BJ (cell line): ENCODE results near the gene LMO1. TPM values are rescaled to one million over a fixed set of nuclear protein-coding genes. Genes with fewer than 3 reads are reported as not detected.

Experiments used
- CTCF ChIA-PET: fragments of 350-600 bp; formaldehyde crosslinking; extraction: SDS; loops from one replicate; lab custom pipeline; 2021; ENCODE audit warnings: antibody characterized with exemption, inconsistent platforms; lab: Yijun Ruan, JAX
- POLR2A ChIA-PET: fragments of 300-600 bp; sonication (Branson Sonifier 250); formaldehyde crosslinking; extraction: SDS; loops from one replicate; lab custom pipeline; 2021; ENCODE audit warnings: antibody characterized with exemption; lab: Charles Lee
- DNase-seq: peaks from one replicate; pipeline ENCODE4 v3.0.0-alpha.2; 2011; ENCODE audit warnings: low read depth
- H3K27me3 ChIP-seq: 2 replicates; pipeline ENCODE4 v1.6.0; 2011; ENCODE audit warnings: low read length; ENCODE audit not compliant: control insufficient read depth, insufficient read depth
- H3K36me3 ChIP-seq: 2 replicates; pipeline ENCODE4 v1.5.1; 2011; ENCODE audit warnings: low read length; ENCODE audit not compliant: control insufficient read depth, insufficient read depth
- H3K4me3 ChIP-seq: 2 replicates; pipeline ENCODE4 v1.5.1; 2011; ENCODE audit warnings: low read depth, mild to moderate bottlenecking, control low read depth, low read length
- polyA plus RNA-seq: library from polyadenylated mRNA; depleted of rRNA; stranded (reverse); fragments of >200 nt; gene quantifications from 2 replicates; pipeline ENCODE4 v1.2.3, GENCODE V29; 2011
- TF ChIP-seq, protein P1 (sequence below): IDR thresholded peaks from 2 replicates; pipeline ENCODE4 v1.5.1; 2011; ENCODE audit warnings: low read depth, mild to moderate bottlenecking, control low read depth, inconsistent platforms, low read length, moderate library complexity; ENCODE audit not compliant: insufficient read depth

The LMO1 gene
- polyA plus RNA-seq, 1 experiment: not detected

DNA sequence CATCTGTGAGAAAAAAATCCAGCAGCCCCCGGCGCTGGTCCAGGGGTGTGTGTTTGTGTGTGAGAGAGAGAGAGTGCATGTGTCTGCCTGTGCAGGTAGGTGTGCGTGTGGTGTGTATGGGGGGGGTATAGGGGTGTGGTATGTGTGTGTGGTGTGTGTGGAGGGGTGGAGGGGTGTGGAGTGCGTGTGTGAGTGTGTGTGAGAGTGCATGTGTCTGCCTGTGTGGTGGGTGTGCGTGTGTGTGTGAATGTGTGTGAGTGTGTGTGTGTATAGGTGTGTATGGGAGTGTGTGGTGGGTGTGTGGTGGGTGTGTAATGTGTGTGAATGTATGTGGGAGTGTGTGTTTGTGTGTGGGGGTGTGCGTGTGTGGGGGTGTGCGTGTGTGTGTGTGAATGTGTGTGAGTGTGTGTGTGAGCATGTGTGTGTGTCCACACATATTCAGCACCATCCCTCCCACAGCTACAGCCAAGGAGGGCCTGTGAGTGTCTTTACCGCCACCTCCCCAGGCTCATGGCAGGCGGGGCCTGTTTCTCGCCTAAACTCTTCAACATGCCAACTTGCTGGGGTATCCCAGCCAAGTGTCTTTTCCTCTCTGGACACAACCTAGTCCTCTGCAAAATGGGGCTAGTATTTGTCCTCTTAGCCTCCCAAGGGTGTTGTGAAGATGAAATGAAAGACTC, 11.9 kb downstream of the LMO1 start:
- ChIA-PET CTCF (interaction anchor here (0.7 to 0.9 kb wide), 2 partner anchors 12 to 13 kb away, joined by 3 read pairs; partner anchors contain the start of gene LMO1), POLR2A (no interaction called here)
- H3K27me3 ChIP-seq: peaks cover 4% of the 10 kb centered on the region
- TF ChIP-seq, protein P1, sequence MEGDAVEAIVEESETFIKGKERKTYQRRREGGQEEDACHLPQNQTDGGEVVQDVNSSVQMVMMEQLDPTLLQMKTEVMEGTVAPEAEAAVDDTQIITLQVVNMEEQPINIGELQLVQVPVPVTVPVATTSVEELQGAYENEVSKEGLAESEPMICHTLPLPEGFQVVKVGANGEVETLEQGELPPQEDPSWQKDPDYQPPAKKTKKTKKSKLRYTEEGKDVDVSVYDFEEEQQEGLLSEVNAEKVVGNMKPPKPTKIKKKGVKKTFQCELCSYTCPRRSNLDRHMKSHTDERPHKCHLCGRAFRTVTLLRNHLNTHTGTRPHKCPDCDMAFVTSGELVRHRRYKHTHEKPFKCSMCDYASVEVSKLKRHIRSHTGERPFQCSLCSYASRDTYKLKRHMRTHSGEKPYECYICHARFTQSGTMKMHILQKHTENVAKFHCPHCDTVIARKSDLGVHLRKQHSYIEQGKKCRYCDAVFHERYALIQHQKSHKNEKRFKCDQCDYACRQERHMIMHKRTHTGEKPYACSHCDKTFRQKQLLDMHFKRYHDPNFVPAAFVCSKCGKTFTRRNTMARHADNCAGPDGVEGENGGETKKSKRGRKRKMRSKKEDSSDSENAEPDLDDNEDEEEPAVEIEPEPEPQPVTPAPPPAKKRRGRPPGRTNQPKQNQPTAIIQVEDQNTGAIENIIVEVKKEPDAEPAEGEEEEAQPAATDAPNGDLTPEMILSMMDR: no peak
- no peak for DNase-seq
- no peaks in the 10 kb centered on the region for H3K36me3 ChIP-seq
- H3K4me3 ChIP-seq: no peak overlapping the region

DNA sequence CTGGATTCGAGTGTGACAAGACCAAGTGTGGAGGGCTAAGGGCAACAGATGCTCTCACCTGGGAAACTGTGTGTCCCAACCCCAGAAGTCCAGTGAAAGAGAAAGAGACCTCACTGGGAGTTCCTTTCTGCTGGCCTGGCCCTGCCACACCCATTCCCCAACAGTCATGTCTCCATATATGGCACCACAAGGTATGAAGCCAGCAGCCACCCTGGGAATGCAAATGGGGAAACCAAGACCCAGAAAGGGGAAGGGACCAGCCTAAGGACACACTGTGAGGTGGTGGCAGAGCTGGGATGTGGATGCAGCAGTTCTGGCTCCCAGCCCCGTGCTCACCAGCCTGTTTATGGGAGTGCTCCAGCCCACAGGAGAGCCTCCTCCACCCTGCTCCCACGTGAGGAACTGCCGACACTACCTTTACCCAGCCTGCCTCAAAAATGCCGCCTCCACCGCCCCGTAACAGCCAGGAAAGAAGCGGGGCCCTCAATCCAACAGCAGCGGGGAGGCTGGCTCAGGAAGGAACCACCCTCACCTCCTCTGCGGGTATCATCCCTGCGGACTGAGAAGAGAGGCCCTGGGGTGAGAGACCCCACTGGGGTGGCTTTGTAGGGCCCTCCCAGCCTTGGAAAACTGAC, 12.6 kb downstream of the LMO1 start:
- Histone ChIP-seq H3K36me3 (no peaks in the 10 kb centered on the region), H3K4me3 (no peak overlapping the region), H3K27me3 (peaks cover 4% of the 10 kb centered on the region)
- no peak for DNase-seq
- ChIA-PET CTCF (interaction anchor here (2.1 kb wide), 1 partner anchor 13 kb away, joined by 10 read pairs; the partner anchor contains the start of gene LMO1), POLR2A (no interaction called here)
- TF ChIP-seq, protein P1: no peak

DNA sequence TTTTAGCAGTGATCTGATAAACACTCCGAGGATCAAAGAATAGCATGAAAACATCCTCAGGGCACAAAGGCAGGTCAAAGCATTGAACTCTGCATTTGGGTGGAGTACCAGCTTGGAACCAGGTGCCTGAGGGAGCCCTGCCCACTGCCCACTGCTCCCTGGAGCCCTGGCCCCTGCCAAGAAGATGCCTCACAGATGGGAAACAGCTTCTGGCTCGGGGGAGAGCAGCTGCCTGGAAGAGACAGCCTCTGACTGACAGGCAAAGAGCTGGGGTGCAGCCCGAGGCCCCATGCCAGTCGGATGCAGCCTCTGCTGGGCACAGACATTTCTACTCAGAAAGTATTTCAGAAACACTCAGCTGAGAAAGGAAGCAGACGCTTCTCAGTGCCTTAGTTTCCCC, 13.2 kb downstream of the LMO1 start:
- Histone ChIP-seq H3K4me3 (no peak overlapping the region), H3K36me3 (no peaks in the 10 kb centered on the region), H3K27me3 (peaks cover 4% of the 10 kb centered on the region)
- CTCF ChIA-PET: interaction anchor here (0.6 to 2.1 kb wide), 2 partner anchors 8 to 14 kb away, joined by 3 to 10 read pairs; partner anchors contain the start of gene LMO1
- no peak for DNase-seq
- TF ChIP-seq, protein P1: no peak
- POLR2A ChIA-PET: no interaction called here

DNA sequence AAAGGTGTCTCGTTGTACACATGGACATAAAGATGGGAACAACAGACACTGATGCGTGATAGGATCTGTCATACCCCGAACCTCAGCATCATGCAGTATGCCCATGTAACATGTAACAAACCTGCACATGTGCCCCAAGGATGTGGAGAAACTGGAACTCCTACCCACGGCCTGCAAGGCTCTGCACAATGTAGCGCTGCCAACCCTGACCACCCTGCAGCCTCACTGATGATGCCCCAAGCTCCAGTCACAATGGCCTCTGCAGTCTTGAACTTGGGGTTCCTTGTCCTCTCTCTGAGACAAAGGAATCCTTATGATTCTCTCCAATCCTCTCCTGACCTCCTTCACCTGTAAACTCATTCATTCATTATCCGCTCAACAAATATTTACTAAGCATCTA, 14.2 kb downstream of the LMO1 start:
- Histone ChIP-seq H3K27me3 (peaks cover 4% of the 10 kb centered on the region), H3K4me3 (no peak overlapping the region), H3K36me3 (no peaks in the 10 kb centered on the region)
- ChIA-PET POLR2A (no interaction called here), CTCF (interaction anchor here (0.6 to 2.1 kb wide), 3 partner anchors 9 to 71 kb away, joined by 3 to 10 read pairs (median 5); partner anchors contain the start of gene LMO1)
- no peak for DNase-seq
- TF ChIP-seq, protein P1: no peak

DNA sequence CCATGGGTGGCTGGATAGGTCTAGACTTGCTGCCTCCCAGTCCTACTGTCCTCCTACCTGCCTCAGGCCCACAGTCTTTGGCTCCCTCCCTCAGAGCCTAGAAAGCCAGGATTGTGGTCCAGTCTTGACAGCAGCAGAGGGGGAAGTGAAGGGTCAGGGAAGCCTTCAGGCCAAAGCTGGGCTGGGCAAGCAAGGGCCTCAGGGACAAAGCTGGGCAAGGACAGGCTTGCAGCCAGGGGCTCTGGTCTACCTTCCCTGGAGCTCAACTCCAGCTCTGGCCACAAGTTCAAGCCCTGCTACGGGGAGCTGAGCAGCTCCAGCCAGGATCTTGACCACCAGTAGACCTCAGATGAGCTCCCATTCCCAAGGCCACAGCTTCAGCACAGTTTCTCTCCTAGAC, 14.9 kb downstream of the LMO1 start:
- ChIA-PET CTCF (interaction anchor here (1.1 to 4.0 kb wide), 3 partner anchors 15 to 29 kb away, joined by 3 to 38 read pairs (median 10); partner anchors contain the start of gene LMO1), POLR2A (no interaction called here)
- Histone ChIP-seq H3K27me3 (peaks cover 4% of the 10 kb centered on the region), H3K4me3 (no peak overlapping the region), H3K36me3 (no peaks in the 10 kb centered on the region)
- no peak for DNase-seq
- TF ChIP-seq, protein P1: no peak
